ENCODE data around the gene C1QL1.

The C1QL1 gene

DNA sequence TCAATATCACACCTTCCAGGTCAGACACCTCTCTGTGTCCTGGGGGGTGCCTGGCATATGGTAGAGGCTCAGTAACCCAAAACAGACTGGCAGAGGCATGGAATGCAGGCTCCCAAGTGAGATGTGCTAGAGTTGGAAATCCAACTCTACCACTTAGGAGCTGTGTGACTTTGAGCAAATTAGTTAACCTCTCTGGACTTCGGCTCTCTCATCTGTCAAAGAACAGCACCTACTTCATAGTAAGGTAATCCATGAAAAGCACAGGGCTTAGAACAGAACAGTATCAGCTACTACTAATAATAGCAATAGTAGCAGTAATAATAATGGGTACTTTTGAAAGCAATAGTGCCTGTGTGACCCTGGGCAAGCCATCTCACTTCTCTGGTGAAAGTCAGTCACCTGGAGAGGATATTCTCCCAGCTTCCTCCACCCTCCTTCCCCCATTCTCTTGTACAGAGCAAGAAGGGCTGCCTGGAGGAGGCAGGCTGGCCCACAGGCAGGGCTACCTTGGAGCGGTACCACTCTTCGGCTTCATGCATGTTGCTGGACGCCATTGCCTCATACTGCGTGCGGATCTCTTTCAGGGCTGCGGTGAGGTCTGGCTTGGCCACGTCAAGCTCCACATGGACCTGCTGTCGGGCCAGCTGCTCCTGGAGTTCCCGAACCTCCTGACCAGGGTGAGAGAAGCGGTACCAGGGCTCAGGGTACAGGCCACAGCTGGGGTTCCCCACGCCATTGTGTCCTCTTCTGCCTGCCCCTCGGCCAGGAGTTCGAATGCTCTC, 55.1 kb downstream of the C1QL1 start:
- DNase-seq, result no peak

DNA sequence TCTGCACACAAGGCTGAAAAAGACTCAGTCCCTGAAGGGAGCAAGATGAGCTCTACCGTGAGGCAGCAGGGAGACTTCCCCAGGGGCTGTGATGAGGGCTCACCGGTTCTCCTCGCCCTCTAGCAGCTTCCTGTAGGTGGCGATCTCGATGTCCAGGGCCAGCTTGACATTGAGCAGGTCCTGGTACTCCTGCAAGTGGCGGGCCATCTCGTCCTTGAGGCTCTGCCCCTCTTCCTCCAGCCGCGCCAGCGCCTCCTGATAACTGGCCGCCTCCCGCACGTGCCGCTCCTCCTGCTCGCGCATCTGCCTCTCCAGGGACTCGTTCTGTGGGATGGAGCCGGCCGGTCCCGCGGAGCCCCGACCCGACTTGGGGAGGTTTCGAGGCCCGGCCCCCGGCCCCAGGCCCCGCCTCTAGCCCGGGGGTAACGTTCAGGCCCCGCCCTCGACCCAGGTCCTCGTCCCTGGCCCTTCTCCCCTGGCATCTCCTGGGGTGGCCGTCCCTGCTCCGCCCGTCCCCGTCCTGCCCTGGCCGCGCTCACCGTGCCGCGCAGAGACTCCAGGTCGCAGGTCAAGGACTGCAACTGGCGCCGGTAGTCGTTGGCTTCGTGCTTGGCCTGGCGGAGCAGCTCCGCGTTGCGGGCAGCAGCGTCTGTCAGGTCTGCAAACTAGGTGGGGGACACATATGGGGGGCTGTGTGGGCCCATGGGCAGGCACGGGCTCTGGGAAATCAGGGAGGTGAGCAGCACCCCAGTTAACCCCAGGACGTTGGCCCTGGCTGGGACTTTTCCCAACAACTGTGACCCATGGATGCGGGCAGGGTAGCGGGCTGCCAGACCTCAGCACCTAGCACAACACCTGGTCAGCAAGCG, 56.7 kb downstream of the C1QL1 start:
- no peak for DNase-seq

DNA sequence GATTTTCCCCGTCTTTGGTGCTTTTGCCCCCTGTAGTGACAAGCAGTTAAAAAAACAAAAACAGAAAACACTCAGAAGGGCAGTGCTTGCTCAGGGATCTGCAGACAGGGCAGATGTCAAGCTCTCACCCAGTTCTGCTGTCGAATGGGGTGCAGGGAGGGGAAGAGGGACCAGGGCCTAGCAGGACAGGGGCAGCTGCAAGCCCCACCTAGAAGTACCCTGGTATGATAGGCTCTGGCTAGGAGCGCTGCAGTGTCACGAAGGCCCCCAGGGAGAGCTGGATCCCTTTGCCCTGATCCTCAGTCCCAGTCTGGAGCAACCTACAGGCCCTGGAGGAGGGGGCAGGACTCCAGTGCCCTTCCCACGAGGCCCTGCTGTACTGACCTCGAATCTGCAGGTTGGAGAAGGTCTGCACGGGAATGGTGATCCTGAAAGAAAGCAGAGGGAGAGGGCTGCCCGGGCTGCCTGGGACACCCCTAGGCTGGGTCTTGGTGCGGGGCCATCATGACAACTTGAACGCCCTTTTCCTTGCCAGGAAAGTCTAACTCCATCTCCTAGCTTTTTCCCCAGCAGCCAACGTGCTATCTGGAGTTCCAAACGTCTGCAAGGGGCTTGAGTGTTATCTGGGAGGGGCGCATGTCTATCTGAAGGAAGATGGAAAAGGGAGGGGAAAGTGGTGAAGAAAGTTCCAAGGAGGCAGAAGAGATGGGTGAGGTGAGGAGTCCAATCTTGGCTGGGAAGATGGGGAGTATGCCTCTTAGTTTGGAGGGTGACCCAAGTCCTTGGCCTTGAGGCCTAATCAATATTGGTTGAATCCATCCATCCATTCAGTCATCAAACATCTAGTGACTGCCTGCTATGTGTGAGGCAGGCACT, 57.6 kb downstream of the C1QL1 start:
- no peak for DNase-seq
